NCI-H748 (cell line): Measurements from ENCODE around the gene THAP7.

Experiments used
- DNase-seq: peaks from one replicate; lab custom pipeline; 2025; ENCODE audit not compliant: unreplicated experiment; lab: John Stamatoyannopoulos, UW

The THAP7 gene

GRCh38 chr22:20949698-20950183 is 52.2 kb downstream of the THAP7 start:
- DNase-seq, result no peak
